Inflammatory macrophage (primary cell): ENCODE results near the gene INTU.
"Not testable (repeated sequence)": the region's sequence is repeated elsewhere in the genome, so short reads cannot be mapped to it uniquely, and the experiment has no call there.

Source experiments
- DNase-seq, 2 donors: peaks; one replicate each; pipeline ENCODE4 v3.0.0-alpha.2; 2020 to 2022
- total RNA-seq, 18 experiments: gene quantifications; one replicate each; lab custom pipeline; 2026; ENCODE audit warnings: mixed read lengths in 6 of 18, inconsistent platforms in 2 of 18; lab: John Stamatoyannopoulos, UW

The INTU gene
- 0.85 to 15.5 (median 7.4) reads per million in 18 experiments for total RNA-seq

GRCh38 chr4:127632420-127633403, at the start of gene INTU:
INTU (plus strand) TSS chr4:127632957; CDS start chr4:127633035, 78 bp downstream.
- DNase-seq, result peak; percentile 90 to 93

GRCh38 chr4:127586496-127586895, 46.3 kb upstream of the INTU start:
- peak in 1 of 2 donors; percentile 5 for DNase-seq

GRCh38 chr4:127586922-127587571, 45.7 kb upstream of the INTU start:
- peak; percentile 18 to 42 for DNase-seq

GRCh38 chr4:127589153-127589552, 43.6 kb upstream of the INTU start:
- not testable (repeated sequence) for DNase-seq

GRCh38 chr4:127598656-127599055, 34.1 kb upstream of the INTU start:
- no peak for DNase-seq

GRCh38 chr4:127601029-127601428, 31.7 kb upstream of the INTU start:
- peak in 1 of 2 donors; percentile 28 for DNase-seq

GRCh38 chr4:127604949-127605709, 27.6 kb upstream of the INTU start:
- DNase-seq, result peak; percentile 34 to 66

GRCh38 chr4:127606823-127607222, 25.9 kb upstream of the INTU start:
- DNase-seq, result no peak

- DNase-seq, result no peak
These were observed 23.3 kb upstream of the INTU start for GRCh38 chr4:127609484-127609883.

GRCh38 chr4:127610488-127610887, 22.3 kb upstream of the INTU start:
- no peak for DNase-seq

- DNase-seq, result no peak
These were observed 15.9 kb upstream of the INTU start for GRCh38 chr4:127616898-127617297.

- no peak for DNase-seq
These were observed 14.3 kb upstream of the INTU start for GRCh38 chr4:127618427-127618826.

GRCh38 chr4:127622621-127622920, 10.2 kb upstream of the INTU start:
- DNase-seq, result no peak

- peak in 1 of 2 donors; percentile 12 for DNase-seq
These were observed 9.6 kb upstream of the INTU start for GRCh38 chr4:127622921-127623796.

GRCh38 chr4:127623797-127624083, 9.0 kb upstream of the INTU start:
- no peak for DNase-seq

- DNase-seq, result no peak
These were observed 8.6 kb upstream of the INTU start for GRCh38 chr4:127624173-127624572.

GRCh38 chr4:127629371-127629770, 3.4 kb upstream of the INTU start:
- peak; percentile 26 to 43 for DNase-seq

- DNase-seq, result no peak
These were observed 2.6 kb upstream of the INTU start for GRCh38 chr4:127630152-127630551.

- no peak for DNase-seq
These were observed 1.3 kb upstream of the INTU start for GRCh38 chr4:127631420-127631819.

GRCh38 chr4:127634181-127634580, 1.4 kb downstream of the INTU start:
- no peak for DNase-seq

- DNase-seq, result no peak
These were observed 8.8 kb downstream of the INTU start for GRCh38 chr4:127641524-127641923.

- no peak for DNase-seq
These were observed 9.4 kb downstream of the INTU start for GRCh38 chr4:127642169-127642568.
